GM23338 (cell line): ENCODE measurements around the gene FRMD3. TPM values are rescaled to one million over a fixed set of nuclear protein-coding genes. Genes with fewer than 3 reads are reported as not detected.

Experiments used
- ATAC-seq: fragments of 200-7000 bp; cut with Tn5 transposase; 3 replicates; pipeline ENCODE4 v1.9.1; 2020
- DNase-seq: peaks from one replicate; pipeline ENCODE4 v3.0.0-alpha.2; 2015; ENCODE audit warnings: low spot score
- H2AFZ ChIP-seq: fragments of 200-600 bp; sonication (generic); 2 replicates; pipeline ENCODE4 v1.8.0; 2016; ENCODE audit warnings: antibody characterized with exemption, mild to moderate bottlenecking, moderate library complexity
- H3F3A ChIP-seq: fragments of 200-600 bp; sonication (generic); replicated peaks from 2 replicates; pipeline ENCODE4 v1.8.0; 2017; ENCODE audit warnings: antibody characterized with exemption, mixed run types, low read depth
- H3K27ac ChIP-seq: fragments of 200-600 bp; sonication (generic); 2 replicates; pipeline ENCODE4 v1.6.1; 2016; ENCODE audit warnings: low read depth
- H3K27me3 ChIP-seq: fragments of 200-600 bp; sonication (generic); 2 replicates; pipeline ENCODE4 v1.8.0; 2016; ENCODE audit warnings: mild to moderate bottlenecking, mixed run types, moderate library complexity; ENCODE audit not compliant: insufficient read depth
- H3K36me3 ChIP-seq: fragments of 200-600 bp; sonication (generic); 2 replicates; pipeline ENCODE4 v1.8.0; 2016; ENCODE audit warnings: mild to moderate bottlenecking; ENCODE audit not compliant: insufficient read depth
- H3K4me1 ChIP-seq: fragments of 200-600 bp; sonication (generic); 2 replicates; pipeline ENCODE4 v1.8.0; 2016; ENCODE audit warnings: mild to moderate bottlenecking, moderate library complexity; ENCODE audit not compliant: insufficient read depth
- H3K4me2 ChIP-seq: fragments of 200-600 bp; sonication (generic); 2 replicates; pipeline ENCODE4 v1.7.1; 2017; ENCODE audit warnings: mixed run types
- H3K4me3 ChIP-seq: fragments of 200-600 bp; sonication (generic); 2 replicates; pipeline ENCODE4 v1.6.1; 2016; ENCODE audit warnings: mixed run types
- H3K79me2 ChIP-seq: fragments of 200-600 bp; sonication (generic); replicated peaks from 2 replicates; pipeline ENCODE4 v1.8.0; 2017; ENCODE audit warnings: mild to moderate bottlenecking; ENCODE audit not compliant: insufficient read depth
- H3K9me2 ChIP-seq: fragments of 200-600 bp; sonication (generic); 2 replicates; pipeline ENCODE4 v1.8.0; 2017; ENCODE audit not compliant: insufficient read depth
- H4K20me1 ChIP-seq: fragments of 200-600 bp; sonication (generic); replicated peaks from 2 replicates; pipeline ENCODE4 v1.8.0; 2017; ENCODE audit warnings: mild to moderate bottlenecking; ENCODE audit not compliant: insufficient read depth
- H3K27ac Mint-ChIP-seq: 2 replicates; pipeline ENCODE4 v1.8.0; 2020; ENCODE audit warnings: inconsistent platforms, mild to moderate bottlenecking, moderate library complexity, mixed read lengths
- H3K27me3 Mint-ChIP-seq: 3 replicates; pipeline ENCODE4 v1.8.0; 2022; ENCODE audit warnings: low read depth, mild to moderate bottlenecking, moderate library complexity, mixed read lengths, inconsistent platforms; ENCODE audit not compliant: insufficient read depth, poor library complexity
- H3K36me3 Mint-ChIP-seq: 3 replicates; pipeline ENCODE4 v1.8.0; 2021; ENCODE audit warnings: low read depth, mild to moderate bottlenecking, inconsistent platforms, moderate library complexity, mixed read lengths
- H3K4me1 Mint-ChIP-seq: 3 replicates; pipeline ENCODE4 v1.8.0; 2020; ENCODE audit warnings: mild to moderate bottlenecking, inconsistent platforms, mixed read lengths
- H3K4me3 Mint-ChIP-seq: 3 replicates; pipeline ENCODE4 v1.8.0; 2021; ENCODE audit warnings: moderate library complexity, mild to moderate bottlenecking, inconsistent platforms, mixed read lengths
- H3K9me3 Mint-ChIP-seq: 3 replicates; pipeline ENCODE4 v1.8.0; 2020; ENCODE audit warnings: moderate library complexity, mild to moderate bottlenecking, inconsistent platforms, mixed read lengths
- CREB1 ChIP-seq: fragments of 250-450 bp; sonication (Bioruptor Pico); IDR thresholded peaks from 2 replicates; pipeline ENCODE4 v1.5.0; 2020; ENCODE audit warnings: low read depth, mild to moderate bottlenecking, moderate library complexity
- CTCF ChIP-seq, 2 experiments: fragments of 200-600 bp in 1 of 2; sonication (generic) in 1 of 2; conservative IDR thresholded peaks; 2 replicates each; pipeline versions ENCODE4 v1.5.1 to v1.6.1; 2016 to 2017; ENCODE audit warnings: antibody characterized with exemption in 2 of 2, low read depth in 2 of 2, mild to moderate bottlenecking in 2 of 2, moderate library complexity in 1 of 2
- ETS1 ChIP-seq: IDR thresholded peaks from 2 replicates; pipeline ENCODE4 v1.6.1; 2016; ENCODE audit warnings: antibody characterized with exemption
- EZH2 ChIP-seq: fragments of 200-600 bp; sonication (generic); IDR thresholded peaks from one replicate; pipeline ENCODE4 v1.8.0; 2017; ENCODE audit warnings: antibody characterized with exemption, mild to moderate bottlenecking, low read depth; ENCODE audit not compliant: unreplicated experiment
- EZH2phosphoT487 ChIP-seq: fragments of 200-600 bp; sonication (generic); IDR thresholded peaks from one replicate; pipeline ENCODE4 v1.8.1; 2018; ENCODE audit warnings: antibody characterized with exemption; ENCODE audit not compliant: unreplicated experiment
- JUNB ChIP-seq: IDR thresholded peaks from one replicate; pipeline ENCODE4 v1.6.1; 2016; ENCODE audit warnings: antibody characterized with exemption; ENCODE audit not compliant: unreplicated experiment
- NANOG ChIP-seq: IDR thresholded peaks from 2 replicates; pipeline ENCODE4 v1.6.1; 2016; ENCODE audit warnings: antibody characterized with exemption, borderline replicate concordance
- POLR2AphosphoS5 ChIP-seq: IDR thresholded peaks from 2 replicates; pipeline ENCODE4 v1.6.1; 2016; ENCODE audit warnings: antibody characterized with exemption, low read depth
- STAT1 ChIP-seq: IDR thresholded peaks from one replicate; pipeline ENCODE4 v1.6.1; 2016; ENCODE audit warnings: antibody characterized with exemption; ENCODE audit not compliant: unreplicated experiment
- ZNF114 ChIP-seq: fragments of 250-450 bp; sonication (Bioruptor Pico); IDR thresholded peaks from 2 replicates; pipeline ENCODE4 v1.5.0; 2020; ENCODE audit warnings: mild to moderate bottlenecking, moderate library complexity
- ZNF331 ChIP-seq: fragments of 250-450 bp; sonication (Bioruptor Pico); IDR thresholded peaks from 2 replicates; pipeline ENCODE4 v1.5.0; 2020; ENCODE audit warnings: low read depth, mild to moderate bottlenecking, moderate library complexity
- polyA plus RNA-seq: library from polyadenylated mRNA; unstranded; fragments of >200 nt; fragmentation: Nextera tagmentation; extraction: Ambion mirVana; gene quantifications from 2 replicates; pipeline ENCODE4 v1.2.1, GENCODE V29; 2016
- total RNA-seq: library from RNA; depleted of rRNA; stranded (reverse); fragments of >200 nt; shearing (Covaris generic); gene quantifications from 2 replicates; pipeline ENCODE4 v1.2.3, GENCODE V29; 2014
- TF ChIP-seq, protein P1 (sequence below): IDR thresholded peaks from one replicate; pipeline ENCODE4 v1.6.1; 2018; ENCODE audit warnings: antibody characterized with exemption; ENCODE audit not compliant: unreplicated experiment
- TF ChIP-seq, protein P2 (sequence below): fragments of 250-450 bp; sonication (Bioruptor Pico); IDR thresholded peaks from 2 replicates; pipeline ENCODE4 v1.5.0; 2020; ENCODE audit warnings: mild to moderate bottlenecking, moderate library complexity

Gene FRMD3
- total and polyA plus RNA-seq, 2 experiments from 2014 or later, result 0.47 to 1.2 TPM

DNA sequence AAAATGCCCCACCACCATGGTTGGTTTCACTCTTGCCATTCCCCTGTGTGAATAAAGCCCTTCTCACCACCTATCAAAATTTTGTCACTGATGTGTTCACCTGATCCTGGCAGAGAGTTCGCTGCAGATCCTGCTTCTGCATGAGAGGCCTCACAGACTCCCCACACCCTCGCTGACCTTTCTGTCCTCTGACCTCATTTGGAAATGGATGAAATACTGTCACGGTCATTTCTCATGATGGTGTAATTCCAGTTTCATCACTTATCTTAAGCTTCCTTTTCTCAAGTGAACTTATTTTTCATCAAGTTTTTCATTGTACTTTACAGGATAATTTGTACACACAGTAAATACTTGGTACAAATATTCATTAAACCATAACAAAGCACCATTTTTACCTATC, 131.3 kb downstream of the FRMD3 start:
- no peak for DNase-seq
- ATAC-seq, result no peak
- H2AFZ ChIP-seq, result no peak overlapping the region
- Mint-ChIP-seq H3K4me3 (no peak overlapping the region), H3K9me3 (no peaks in the 10 kb centered on the region), H3K4me1 (no peaks in the 10 kb centered on the region; the same call in 2 of the 3 replicates), H3K36me3 (no peaks in the 10 kb centered on the region), H3K27me3 (peaks cover 2% of the 10 kb centered on the region), H3K27ac (no peak overlapping the region)
- H3K27ac ChIP-seq, result no peak overlapping the region
- no peak overlapping the region for H3K4me2 ChIP-seq
- no peaks in the 10 kb centered on the region for H3F3A ChIP-seq
- H3K27me3 ChIP-seq, result no peaks in the 10 kb centered on the region
- H3K4me3 ChIP-seq, result no peak overlapping the region
- H3K79me2 ChIP-seq, result no peaks in the 10 kb centered on the region
- H3K9me2 ChIP-seq, result 0 out of 2 replicates have a peak, but pooled peaks cover 2% of the 10 kb centered on the region
- no peaks in the 10 kb centered on the region for H4K20me1 ChIP-seq
- H3K4me1 ChIP-seq, result no peaks in the 10 kb centered on the region
- TF ChIP-seq NANOG (no peak), ZNF331 (no peak), STAT1 (no peak), ZNF114 (CRISPR knock-in tag) (no peak), CREB1 (CRISPR knock-in tag) (no peak), ETS1 (no peak), CTCF (conservative IDR thresholded peaks at IDR 0.05; ENCODE audit: low read depth in 2 of 2) (no peak), JUNB (no peak), POLR2AphosphoS5 (no peak), EZH2phosphoT487 (no peak), EZH2 (no peak)
- TF ChIP-seq, protein P1, sequence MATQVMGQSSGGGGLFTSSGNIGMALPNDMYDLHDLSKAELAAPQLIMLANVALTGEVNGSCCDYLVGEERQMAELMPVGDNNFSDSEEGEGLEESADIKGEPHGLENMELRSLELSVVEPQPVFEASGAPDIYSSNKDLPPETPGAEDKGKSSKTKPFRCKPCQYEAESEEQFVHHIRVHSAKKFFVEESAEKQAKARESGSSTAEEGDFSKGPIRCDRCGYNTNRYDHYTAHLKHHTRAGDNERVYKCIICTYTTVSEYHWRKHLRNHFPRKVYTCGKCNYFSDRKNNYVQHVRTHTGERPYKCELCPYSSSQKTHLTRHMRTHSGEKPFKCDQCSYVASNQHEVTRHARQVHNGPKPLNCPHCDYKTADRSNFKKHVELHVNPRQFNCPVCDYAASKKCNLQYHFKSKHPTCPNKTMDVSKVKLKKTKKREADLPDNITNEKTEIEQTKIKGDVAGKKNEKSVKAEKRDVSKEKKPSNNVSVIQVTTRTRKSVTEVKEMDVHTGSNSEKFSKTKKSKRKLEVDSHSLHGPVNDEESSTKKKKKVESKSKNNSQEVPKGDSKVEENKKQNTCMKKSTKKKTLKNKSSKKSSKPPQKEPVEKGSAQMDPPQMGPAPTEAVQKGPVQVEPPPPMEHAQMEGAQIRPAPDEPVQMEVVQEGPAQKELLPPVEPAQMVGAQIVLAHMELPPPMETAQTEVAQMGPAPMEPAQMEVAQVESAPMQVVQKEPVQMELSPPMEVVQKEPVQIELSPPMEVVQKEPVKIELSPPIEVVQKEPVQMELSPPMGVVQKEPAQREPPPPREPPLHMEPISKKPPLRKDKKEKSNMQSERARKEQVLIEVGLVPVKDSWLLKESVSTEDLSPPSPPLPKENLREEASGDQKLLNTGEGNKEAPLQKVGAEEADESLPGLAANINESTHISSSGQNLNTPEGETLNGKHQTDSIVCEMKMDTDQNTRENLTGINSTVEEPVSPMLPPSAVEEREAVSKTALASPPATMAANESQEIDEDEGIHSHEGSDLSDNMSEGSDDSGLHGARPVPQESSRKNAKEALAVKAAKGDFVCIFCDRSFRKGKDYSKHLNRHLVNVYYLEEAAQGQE, result no peak
- TF ChIP-seq, protein P2, sequence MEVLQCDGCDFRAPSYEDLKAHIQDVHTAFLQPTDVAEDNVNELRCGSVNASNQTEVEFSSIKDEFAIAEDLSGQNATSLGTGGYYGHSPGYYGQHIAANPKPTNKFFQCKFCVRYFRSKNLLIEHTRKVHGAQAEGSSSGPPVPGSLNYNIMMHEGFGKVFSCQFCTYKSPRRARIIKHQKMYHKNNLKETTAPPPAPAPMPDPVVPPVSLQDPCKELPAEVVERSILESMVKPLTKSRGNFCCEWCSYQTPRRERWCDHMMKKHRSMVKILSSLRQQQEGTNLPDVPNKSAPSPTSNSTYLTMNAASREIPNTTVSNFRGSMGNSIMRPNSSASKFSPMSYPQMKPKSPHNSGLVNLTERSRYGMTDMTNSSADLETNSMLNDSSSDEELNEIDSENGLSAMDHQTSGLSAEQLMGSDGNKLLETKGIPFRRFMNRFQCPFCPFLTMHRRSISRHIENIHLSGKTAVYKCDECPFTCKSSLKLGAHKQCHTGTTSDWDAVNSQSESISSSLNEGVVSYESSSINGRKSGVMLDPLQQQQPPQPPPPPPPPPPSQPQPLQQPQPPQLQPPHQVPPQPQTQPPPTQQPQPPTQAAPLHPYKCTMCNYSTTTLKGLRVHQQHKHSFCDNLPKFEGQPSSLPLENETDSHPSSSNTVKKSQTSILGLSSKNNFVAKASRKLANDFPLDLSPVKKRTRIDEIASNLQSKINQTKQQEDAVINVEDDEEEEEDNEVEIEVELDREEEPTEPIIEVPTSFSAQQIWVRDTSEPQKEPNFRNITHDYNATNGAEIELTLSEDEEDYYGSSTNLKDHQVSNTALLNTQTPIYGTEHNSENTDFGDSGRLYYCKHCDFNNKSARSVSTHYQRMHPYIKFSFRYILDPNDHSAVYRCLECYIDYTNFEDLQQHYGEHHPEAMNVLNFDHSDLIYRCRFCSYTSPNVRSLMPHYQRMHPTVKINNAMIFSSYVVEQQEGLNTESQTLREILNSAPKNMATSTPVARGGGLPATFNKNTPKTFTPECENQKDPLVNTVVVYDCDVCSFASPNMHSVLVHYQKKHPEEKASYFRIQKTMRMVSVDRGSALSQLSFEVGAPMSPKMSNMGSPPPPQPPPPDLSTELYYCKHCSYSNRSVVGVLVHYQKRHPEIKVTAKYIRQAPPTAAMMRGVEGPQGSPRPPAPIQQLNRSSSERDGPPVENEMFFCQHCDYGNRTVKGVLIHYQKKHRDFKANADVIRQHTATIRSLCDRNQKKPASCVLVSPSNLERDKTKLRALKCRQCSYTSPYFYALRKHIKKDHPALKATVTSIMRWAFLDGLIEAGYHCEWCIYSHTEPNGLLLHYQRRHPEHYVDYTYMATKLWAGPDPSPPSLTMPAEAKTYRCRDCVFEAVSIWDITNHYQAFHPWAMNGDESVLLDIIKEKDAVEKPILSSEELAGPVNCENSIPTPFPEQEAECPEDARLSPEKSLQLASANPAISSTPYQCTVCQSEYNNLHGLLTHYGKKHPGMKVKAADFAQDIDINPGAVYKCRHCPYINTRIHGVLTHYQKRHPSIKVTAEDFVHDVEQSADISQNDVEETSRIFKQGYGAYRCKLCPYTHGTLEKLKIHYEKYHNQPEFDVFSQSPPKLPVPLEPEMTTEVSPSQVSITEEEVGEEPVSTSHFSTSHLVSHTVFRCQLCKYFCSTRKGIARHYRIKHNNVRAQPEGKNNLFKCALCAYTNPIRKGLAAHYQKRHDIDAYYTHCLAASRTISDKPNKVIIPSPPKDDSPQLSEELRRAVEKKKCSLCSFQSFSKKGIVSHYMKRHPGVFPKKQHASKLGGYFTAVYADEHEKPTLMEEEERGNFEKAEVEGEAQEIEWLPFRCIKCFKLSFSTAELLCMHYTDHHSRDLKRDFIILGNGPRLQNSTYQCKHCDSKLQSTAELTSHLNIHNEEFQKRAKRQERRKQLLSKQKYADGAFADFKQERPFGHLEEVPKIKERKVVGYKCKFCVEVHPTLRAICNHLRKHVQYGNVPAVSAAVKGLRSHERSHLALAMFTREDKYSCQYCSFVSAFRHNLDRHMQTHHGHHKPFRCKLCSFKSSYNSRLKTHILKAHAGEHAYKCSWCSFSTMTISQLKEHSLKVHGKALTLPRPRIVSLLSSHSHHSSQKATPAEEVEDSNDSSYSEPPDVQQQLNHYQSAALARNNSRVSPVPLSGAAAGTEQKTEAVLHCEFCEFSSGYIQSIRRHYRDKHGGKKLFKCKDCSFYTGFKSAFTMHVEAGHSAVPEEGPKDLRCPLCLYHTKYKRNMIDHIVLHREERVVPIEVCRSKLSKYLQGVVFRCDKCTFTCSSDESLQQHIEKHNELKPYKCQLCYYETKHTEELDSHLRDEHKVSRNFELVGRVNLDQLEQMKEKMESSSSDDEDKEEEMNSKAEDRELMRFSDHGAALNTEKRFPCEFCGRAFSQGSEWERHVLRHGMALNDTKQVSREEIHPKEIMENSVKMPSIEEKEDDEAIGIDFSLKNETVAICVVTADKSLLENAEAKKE (CRISPR knock-in tag), result no peak
- H3K36me3 ChIP-seq, result no peaks in the 10 kb centered on the region
